Right cardiac atrium (tissue), 5 donors: ENCODE results near the gene EI24. TPM values are rescaled to one million over a fixed set of nuclear protein-coding genes. Genes with fewer than 3 reads are reported as not detected.
"Not testable (repeated sequence)": the region's sequence is repeated elsewhere in the genome, so short reads cannot be mapped to it uniquely, and the experiment has no call there.

Experiments
- ATAC-seq, 2 donors: fragments of 200-7000 bp; cut with Tn5 transposase; one replicate each; pipeline versions ENCODE4 v1.8.0 to v1.9.1; 2020; ENCODE audit warnings: moderate library complexity in 2 of 2, mild to moderate bottlenecking in 1 of 2
- DNase-seq, 3 donors: peaks; one replicate each; pipeline ENCODE4 v3.0.0-alpha.2; 2020
- H3K27ac ChIP-seq: one replicate; pipeline ENCODE4 v1.5.1; 2013; ENCODE audit warnings: mild to moderate bottlenecking, low read length, control low read depth, moderate library complexity
- H3K27me3 ChIP-seq: one replicate; pipeline ENCODE4 v1.6.1; 2013; ENCODE audit not compliant: control insufficient read depth, insufficient read depth
- H3K4me1 ChIP-seq: one replicate; pipeline ENCODE4 v1.6.1; 2013; ENCODE audit warnings: low read length; ENCODE audit not compliant: control insufficient read depth, insufficient read depth
- H3K4me3 ChIP-seq: one replicate; pipeline ENCODE4 v1.5.1; 2013; ENCODE audit warnings: low read length, control low read depth
- H3K9me3 ChIP-seq: one replicate; pipeline ENCODE4 v1.6.1; 2013; ENCODE audit warnings: low read length; ENCODE audit not compliant: control insufficient read depth
- WGBS: extraction: QIAGEN DNeasy Blood & Tissue Kit; methylation state at CpG from one replicate; pipeline ENCODE4 v1.1.7; 2013; 5-methylcytosine and 5-hydroxymethylcytosine counted together
- intact Hi-C, 4 donors: fragments of 100-400 bp; cut with DNase I; formaldehyde crosslinking; loops; one replicate each; pipeline versions ENCODE4 v1.11.0 to v1.14.0; 2022 to 2023
- long read RNA-seq, 4 donors: library from polyadenylated mRNA; unstranded; transcript quantifications; one replicate each; pipeline ENCODE4 v2.0.0, GENCODE V29; 2020 to 2021
- polyA plus RNA-seq: library from polyadenylated mRNA; stranded (reverse); fragments of 200-250 nt; gene quantifications from one replicate; pipeline ENCODE4 v1.2.3, GENCODE V29; 2013
- total RNA-seq, 4 donors: library from RNA; stranded (reverse); fragmentation: NEBNext Ultra II Directional; extraction: Animal tissue kit (Norgen Biotek cat#: 25700); gene quantifications; one replicate each; pipeline ENCODE4 v1.2.1, GENCODE V29; 2021
- donor health status: healthy with polysubstance abuse.
- donor health status: DM: no; HTN: yes; CAD: no.
- donor health status: DM: no; HTN: no; CAD: no.
- donor health status: DM: no; HTN: yes; CAD: no; lungs with severe emphysema.
- donor health status: DM: yes; HTN: yes; CAD: no.

The EI24 gene
- 10 to 100 TPM; 60.2 to 69.2 (median 64.0) TPM for total RNA-seq
- 33.8 TPM for polyA plus RNA-seq
- long read RNA-seq, donor 1, transcript EI24-204 (10 exons, 1,625 nt), result minor isoform, 7 of 179 reads
- long read RNA-seq, donor 1, transcript EI24-201 (11 exons, 2,455 nt), result major isoform, 148 of 179 reads
- long read RNA-seq, donor 1, partial matches to known transcripts, result 6 of 179 reads
- long read RNA-seq, donor 1, other reads (novel, unspliced or antisense), result 13 of 179 reads
- long read RNA-seq, donor 2, transcript EI24-201 (11 exons, 2,455 nt), result major isoform, 66 of 77 reads
- long read RNA-seq, donor 2, partial matches to known transcripts, result 1 of 77 reads
- long read RNA-seq, donor 2, other reads (novel, unspliced or antisense), result 6 of 77 reads
- long read RNA-seq, donor 3, transcript EI24-201 (11 exons, 2,455 nt), result major isoform, 84 of 110 reads
- long read RNA-seq, donor 3, transcript EI24-204 (10 exons, 1,625 nt), result minor isoform, 6 of 110 reads
- long read RNA-seq, donor 3, partial matches to known transcripts, result 12 of 110 reads
- long read RNA-seq, donor 3, other reads (novel, unspliced or antisense), result 5 of 110 reads
- long read RNA-seq, donor 4, transcript EI24-201 (11 exons, 2,455 nt), result major isoform, 57 of 65 reads
- long read RNA-seq, donor 4, partial matches to known transcripts, result 1 of 65 reads
- long read RNA-seq, donor 4, other reads (novel, unspliced or antisense), result 4 of 65 reads

- WGBS, result 1% methylated on average over 83 of the region's 83 CpGs
- Histone ChIP-seq H3K4me1 (peaks cover 2% of the 10 kb centered on the region), H3K27ac (peak within 1 kb of the TSS; percentile 41), H3K4me3 (peak within 1 kb of the TSS; percentile 88), H3K27me3 (no peaks in the 10 kb centered on the region), H3K9me3 (no peaks in the 10 kb centered on the region)
- DNase-seq (peak; percentile 94 to 98 (median 97)), ATAC-seq (peak; percentile 100)
- intact Hi-C loops, result loop anchor here in 1 of 4 donors (10.0 kb wide), 1 partner anchor 74 kb away; the partner anchor contains the start of gene FEZ1
Measured at GRCh38 chr11:125568970-125569914, at the start of gene EI24. Gene EI24, plus strand, starts transcription at chr11:125569477. Its CDS starts 3,051 bp downstream, at chr11:125572528.

DNA sequence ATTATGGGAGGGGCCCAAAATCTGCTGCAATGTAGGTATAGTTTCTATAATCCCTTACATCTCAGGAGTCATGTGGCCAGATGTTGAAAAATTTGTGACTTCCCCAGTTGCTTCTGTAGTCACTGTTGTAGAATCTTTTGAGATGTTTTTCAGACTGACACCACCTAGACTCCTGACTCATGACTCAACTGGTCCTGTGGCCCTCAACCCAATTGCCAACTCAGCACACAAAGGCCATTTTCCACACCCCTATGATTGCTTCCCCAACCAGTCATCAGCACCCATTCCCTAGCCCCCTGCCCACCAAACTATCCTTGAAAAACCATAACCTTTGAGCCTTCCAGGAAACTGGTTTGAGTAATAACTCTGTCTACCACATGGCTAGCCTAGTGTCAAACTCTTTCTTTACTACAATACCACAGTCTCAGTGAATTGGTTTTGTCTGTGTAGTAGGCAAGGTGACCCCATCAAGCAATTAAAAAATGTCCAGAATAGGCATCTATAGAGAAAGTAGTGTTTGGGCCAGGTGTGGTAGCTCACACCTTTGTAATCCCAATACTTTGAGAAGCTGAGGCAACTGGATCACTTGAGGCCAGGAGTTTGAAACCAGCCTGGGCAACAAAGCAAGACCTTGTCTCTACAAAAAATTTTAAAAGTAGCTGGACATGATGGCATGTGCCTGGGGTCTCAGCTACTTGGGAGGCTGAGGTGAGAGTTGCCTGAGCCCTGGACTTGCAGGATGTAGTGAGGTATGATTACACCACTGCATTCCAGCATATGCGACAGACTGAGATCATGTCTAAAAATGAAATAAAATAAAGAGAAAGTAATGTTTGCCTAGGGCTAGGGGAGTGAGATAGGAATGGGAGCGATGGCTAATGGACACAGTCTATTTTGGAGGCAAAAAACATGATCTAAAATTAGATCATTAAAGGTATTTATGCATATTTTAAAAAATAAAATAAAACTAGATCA lies 49.1 kb upstream of the EI24 start:
- Histone ChIP-seq H3K27me3 (no peaks in the 10 kb centered on the region), H3K4me1 (no peaks in the 10 kb centered on the region), H3K9me3 (no peaks in the 10 kb centered on the region), H3K27ac (no peak overlapping the region), H3K4me3 (no peak overlapping the region)
- ATAC-seq (no peak), DNase-seq (no peak)
- WGBS, result 92% methylated on average over 2 of the region's 2 CpGs
- intact Hi-C loops, result no loop called here

GRCh38 chr11:125525303-125525702 lies 44.0 kb upstream of the EI24 start:
- no peak overlapping the region for H3K27ac ChIP-seq
- no peak for ATAC-seq
- intact Hi-C loops, result no loop called here
- WGBS, result 64% methylated on average over 5 of the region's 5 CpGs
- H3K4me3 ChIP-seq, result no peak overlapping the region
- H3K27me3 ChIP-seq, result no peaks in the 10 kb centered on the region
- no peak for DNase-seq
- no peaks in the 10 kb centered on the region for H3K9me3 ChIP-seq
- no peaks in the 10 kb centered on the region for H3K4me1 ChIP-seq

GRCh38 chr11:125532668-125533067 lies 36.6 kb upstream of the EI24 start:
- DNase-seq, result no peak
- Histone ChIP-seq H3K9me3 (no peaks in the 10 kb centered on the region), H3K4me3 (no peak overlapping the region), H3K4me1 (no peaks in the 10 kb centered on the region), H3K27ac (no peak overlapping the region), H3K27me3 (no peaks in the 10 kb centered on the region)
- WGBS, result 55% methylated on average over 3 of the region's 3 CpGs
- intact Hi-C loops, result no loop called here
- no peak for ATAC-seq

- 53% methylated on average over 1 of the region's 1 CpG for WGBS
- Histone ChIP-seq H3K4me1 (no peaks in the 10 kb centered on the region), H3K9me3 (no peaks in the 10 kb centered on the region), H3K4me3 (no peak overlapping the region), H3K27ac (no peak overlapping the region), H3K27me3 (no peaks in the 10 kb centered on the region)
- DNase-seq (no peak), ATAC-seq (no peak)
- intact Hi-C loops, result no loop called here
Measured at GRCh38 chr11:125535585-125535984, 33.7 kb upstream of the EI24 start.

- 63% methylated on average over 7 of the region's 19 CpGs for WGBS
- ATAC-seq, H3K27me3 ChIP-seq, H3K9me3 ChIP-seq, H3K4me1 ChIP-seq, DNase-seq, intact Hi-C loops, H3K4me3 ChIP-seq, H3K27ac ChIP-seq: not testable (repeated sequence)
Measured at GRCh38 chr11:125536834-125537233, 32.4 kb upstream of the EI24 start.

DNA sequence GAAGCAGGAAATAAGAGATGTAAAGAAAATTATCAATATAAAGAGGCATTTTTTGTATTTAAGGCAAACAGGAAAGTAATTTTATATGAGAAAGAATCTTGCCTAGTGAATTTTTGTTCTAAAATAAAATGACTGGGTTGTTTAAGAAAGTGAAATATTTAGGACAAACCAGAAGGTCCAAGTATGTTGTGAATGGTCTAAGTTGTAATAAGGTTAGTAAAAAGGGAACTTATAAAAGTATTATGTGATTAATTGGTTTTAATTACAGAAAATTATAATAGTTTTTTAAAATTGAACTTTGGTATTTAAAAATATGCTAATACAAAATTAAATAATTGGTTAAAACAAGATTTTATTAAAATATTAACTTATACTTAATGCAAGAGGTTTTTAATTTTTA lies 26.6 kb upstream of the EI24 start:
- Histone ChIP-seq H3K27ac (no peak overlapping the region), H3K4me3 (no peak overlapping the region), H3K4me1 (no peaks in the 10 kb centered on the region), H3K9me3 (no peaks in the 10 kb centered on the region), H3K27me3 (no peaks in the 10 kb centered on the region)
- no peak for ATAC-seq
- no peak for DNase-seq
- intact Hi-C loops, result no loop called here

DNA sequence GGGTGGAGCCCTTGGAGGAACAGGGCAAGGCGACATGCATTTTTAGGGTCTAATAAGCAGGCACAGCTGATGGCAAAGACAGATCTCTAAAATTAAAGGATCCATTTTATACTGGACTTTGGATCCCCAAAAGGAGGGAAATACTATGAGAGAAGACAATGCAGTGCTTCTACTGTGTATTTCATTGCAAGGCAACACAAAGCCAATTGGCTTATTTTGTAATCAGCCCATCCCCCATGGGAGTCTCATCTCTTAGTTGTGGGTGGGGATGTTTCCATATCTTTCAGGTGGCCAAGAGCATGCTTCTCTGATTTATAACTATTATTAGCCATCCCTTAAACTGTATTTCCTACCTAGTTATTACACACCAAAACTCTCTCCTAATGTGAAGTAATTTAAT lies 18.5 kb upstream of the EI24 start:
- intact Hi-C loops, result no loop called here
- H3K27ac ChIP-seq, result no peak overlapping the region
- no peaks in the 10 kb centered on the region for H3K27me3 ChIP-seq
- H3K4me3 ChIP-seq, result no peak overlapping the region
- H3K9me3 ChIP-seq, result peaks cover 3% of the 10 kb centered on the region
- no peak for DNase-seq
- 95% methylated on average over 1 of the region's 1 CpG for WGBS
- no peaks in the 10 kb centered on the region for H3K4me1 ChIP-seq
- no peak for ATAC-seq

- no peak for ATAC-seq
- WGBS, result 36% methylated on average over 1 of the region's 1 CpG
- H3K4me1 ChIP-seq, result no peaks in the 10 kb centered on the region
- no peak for DNase-seq
- no peaks in the 10 kb centered on the region for H3K27me3 ChIP-seq
- intact Hi-C loops, result no loop called here
- no peak overlapping the region for H3K4me3 ChIP-seq
- peaks cover 3% of the 10 kb centered on the region for H3K9me3 ChIP-seq
- H3K27ac ChIP-seq, result no peak overlapping the region
Measured at GRCh38 chr11:125551835-125552342, 17.4 kb upstream of the EI24 start.

GRCh38 chr11:125552927-125553326 lies 16.4 kb upstream of the EI24 start:
- DNase-seq, result no peak

More at GRCh38 chr11:125552927-125553326, 16.4 kb upstream of the EI24 start:
- H3K4me3 ChIP-seq, result no peak overlapping the region
- H3K4me1 ChIP-seq, result no peaks in the 10 kb centered on the region
- intact Hi-C loops, result no loop called here
- no peaks in the 10 kb centered on the region for H3K27me3 ChIP-seq
- no peak overlapping the region for H3K27ac ChIP-seq
- 87% methylated on average over 2 of the region's 2 CpGs for WGBS
- ATAC-seq, result no peak
- peaks cover 3% of the 10 kb centered on the region for H3K9me3 ChIP-seq
